ENCODE measurements around the gene LRRK1. TPM values are rescaled to one million over a fixed set of nuclear protein-coding genes. Genes with fewer than 3 reads are reported as not detected.

The LRRK1 gene
- total and polyA plus RNA-seq, 2 of the 4 experiments (the other 2 are of a cell fraction): 3.0 to 5.8 TPM

- 0 out of 2 replicates have a peak, but pooled peaks cover 2% of the 10 kb centered on the region for H3K36me3 ChIP-seq (ENCODE audit: control insufficient read depth, insufficient read depth, low read length)
- TF ChIP-seq CTCF (conservative IDR thresholded peaks at IDR 0.05; ENCODE audit: low read depth, low read length) (no peak), MAZ (IDR thresholded peaks at IDR 0.05; ENCODE audit: borderline replicate concordance, low read depth, low read length) (no peak), MXI1 (IDR thresholded peaks at IDR 0.05; ENCODE audit: borderline replicate concordance, low read depth, low read length) (no peak), BHLHE40 (IDR thresholded peaks at IDR 0.05; ENCODE audit: low read depth, low read length) (no peak)
- TF ChIP-seq, protein P1, sequence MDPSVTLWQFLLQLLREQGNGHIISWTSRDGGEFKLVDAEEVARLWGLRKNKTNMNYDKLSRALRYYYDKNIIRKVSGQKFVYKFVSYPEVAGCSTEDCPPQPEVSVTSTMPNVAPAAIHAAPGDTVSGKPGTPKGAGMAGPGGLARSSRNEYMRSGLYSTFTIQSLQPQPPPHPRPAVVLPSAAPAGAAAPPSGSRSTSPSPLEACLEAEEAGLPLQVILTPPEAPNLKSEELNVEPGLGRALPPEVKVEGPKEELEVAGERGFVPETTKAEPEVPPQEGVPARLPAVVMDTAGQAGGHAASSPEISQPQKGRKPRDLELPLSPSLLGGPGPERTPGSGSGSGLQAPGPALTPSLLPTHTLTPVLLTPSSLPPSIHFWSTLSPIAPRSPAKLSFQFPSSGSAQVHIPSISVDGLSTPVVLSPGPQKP (IDR thresholded peaks at IDR 0.05; ENCODE audit: borderline replicate concordance, low read depth, low read length): no peak
- no peak overlapping the region for H2AFZ ChIP-seq (replicated peaks; ENCODE audit: low read length, poor library complexity)
- H4K5ac ChIP-seq (ENCODE audit: low read depth, low read length): no peak overlapping the region
- H3K79me1 ChIP-seq (ENCODE audit: low read depth in 1 of 2, low read length in 2 of 2): no peaks in the 10 kb centered on the region
- in situ Hi-C loops (cut with MboI; ENCODE audit: low sequenced_read_pairs) (no loop called here), intact Hi-C loops (cut with micrococcal nuclease) (no loop called here), dilution Hi-C loops (cut with HindIII; ENCODE audit: low sequenced_read_pairs, unreplicated experiment) (loop anchor here (25.0 kb wide), 1 partner anchor 366 kb away; no protein-coding TSS in a partner anchor)
- no peak overlapping the region for H2BK15ac ChIP-seq (ENCODE audit: low read depth, low read length)
- H3K9ac ChIP-seq (ENCODE audit: low read depth, low read length): no peak overlapping the region
- peaks cover 6% of the 10 kb centered on the region for H3K9me3 ChIP-seq (ENCODE audit: control insufficient read depth, insufficient read depth, low read length)
- WGBS, 2 experiments (ENCODE audit: extremely low coverage in 2 of 2, insufficient read length in 1 of 2): 80% methylated on average over 2 of the region's 4 CpGs; no CpG with 5 or more reads in 1 of the 2 experiments
- no peak overlapping the region for H2BK20ac ChIP-seq (ENCODE audit: low read depth, low read length)
- H3K4ac ChIP-seq (ENCODE audit: low read depth, low read length): no peak overlapping the region
- H4K91ac ChIP-seq (ENCODE audit: insufficient read depth, low read depth, low read length): no peak overlapping the region
- H3K18ac ChIP-seq (ENCODE audit: low read depth, low read length): no peak overlapping the region
- no peak overlapping the region for H3K4me3 ChIP-seq (ENCODE audit: insufficient read depth, low read depth, low read length)
- H2AK5ac ChIP-seq (ENCODE audit: low read depth, low read length): no peak overlapping the region
- DNase-seq (no peak), ATAC-seq (ENCODE audit: low read depth) (no peak)
- H3K14ac ChIP-seq (replicated peaks; ENCODE audit: low read depth, low read length): no peak overlapping the region
- no TSS peak for BruUV-seq (replicated peaks)
- no peak overlapping the region for H2BK120ac ChIP-seq (ENCODE audit: low read depth, low read length)
- H3K4me2 ChIP-seq (ENCODE audit: low read depth, low read length): no peak overlapping the region
- POLR2A ChIA-PET (ENCODE audit: unreplicated experiment): no interaction called here
- CTCF ChIA-PET: no interaction called here
- H3K4me1 ChIP-seq (ENCODE audit: control insufficient read depth, insufficient read depth, low read length): peaks cover 4% of the 10 kb centered on the region; the same call in 1 of the 2 replicates
- no peak overlapping the region for H3K56ac ChIP-seq (ENCODE audit: extremely low read depth, insufficient read depth, low read length)
- H2BK5ac ChIP-seq (ENCODE audit: low read depth, low read length, poor library complexity, severe bottlenecking): no peak overlapping the region
- no peaks in the 10 kb centered on the region; the same call in 1 of the 2 replicates for H4K20me1 ChIP-seq (ENCODE audit: insufficient read depth, low read length)
- H3K9me1 ChIP-seq (ENCODE audit: insufficient read depth, low read length): peaks cover 5% of the 10 kb centered on the region; the same call in 1 of the 2 replicates
- H3K27me3 ChIP-seq (ENCODE audit: control insufficient read depth, insufficient read depth, low read length): no peaks in the 10 kb centered on the region
- no peak overlapping the region for H2AK9ac ChIP-seq (replicated peaks; ENCODE audit: low read depth, low read length, poor library complexity)
- H3K23ac ChIP-seq (ENCODE audit: low read depth, low read length): no peak overlapping the region
- no peak overlapping the region for H4K8ac ChIP-seq (ENCODE audit: low read depth in 2 of 2, low read length in 2 of 2)
- no peak overlapping the region for H3K27ac ChIP-seq (ENCODE audit: insufficient read depth, low read length)
Measured at GRCh38 chr15:101003706-101004105, 84.5 kb downstream of the LRRK1 start.
